ENCODE results near the gene HECW1. TPM values are rescaled to one million over a fixed set of nuclear protein-coding genes. Genes with fewer than 3 reads are reported as not detected.

Gene HECW1
- total and polyA plus RNA-seq, 2 of the 8 experiments (the other 6 are each of a cell fraction or from before 2014, with no cell fraction given), result 2.9 to 12.7 TPM

DNA sequence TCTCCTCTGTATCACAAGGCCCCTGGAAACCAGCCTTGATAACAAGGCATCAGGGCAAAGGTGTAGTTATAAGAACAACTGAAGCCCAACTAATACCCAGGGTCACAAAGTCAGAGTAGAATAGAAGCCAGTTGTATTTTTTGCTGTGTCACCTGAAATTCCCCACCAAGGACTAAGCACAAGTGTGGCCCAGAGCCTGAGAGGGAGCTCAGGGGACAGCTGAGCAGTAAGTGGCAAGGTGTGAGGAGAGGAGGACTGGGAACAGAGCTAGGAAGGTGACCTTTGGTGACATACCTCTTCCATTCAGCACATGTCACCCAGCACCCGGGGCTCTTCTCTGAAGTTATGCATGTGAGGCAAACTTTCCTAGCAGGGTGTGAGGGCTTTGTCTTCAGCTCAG lies 179.9 kb downstream of the HECW1 start:
- peak overlapping the region; percentile 97 for H2BK5ac ChIP-seq (ENCODE audit: low read depth, low read length)
- WGBS, 2 experiments (ENCODE audit: extremely low coverage in 1 of 2, insufficient coverage in 1 of 2, insufficient read length in 1 of 2, insufficient replicate concordance in 2 of 2, low coverage in 1 of 2, low lambda C conversion rate in 2 of 2, missing lambda C conversion rate in 1 of 2), result 43% methylated on average over 1 of the region's 1 CpG; no CpG with 5 or more reads in 1 of the 2 experiments
- no peaks in the 10 kb centered on the region for H3K23me2 ChIP-seq (ENCODE audit: low read depth, low read length)
- no peaks in the 10 kb centered on the region for H4K20me1 ChIP-seq (replicated peaks in 1 of 2; ENCODE audit: control insufficient read depth in 1 of 2, insufficient read depth in 2 of 2, low read length in 2 of 2)
- no peaks in the 10 kb centered on the region for H3K27me3 ChIP-seq (replicated peaks in 1 of 4; ENCODE audit: control insufficient read depth in 3 of 4, extremely low read depth in 1 of 4, insufficient read depth in 3 of 4, low read length in 3 of 4)
- peak overlapping the region; percentile 99 for H4K91ac ChIP-seq (replicated peaks; ENCODE audit: insufficient read length, low read length)
- peak overlapping the region; percentile 34 for H3K56ac ChIP-seq (replicated peaks; ENCODE audit: insufficient read length, low read depth, low read length)
- POLR2A ChIA-PET (ENCODE audit: partially characterized antibody), result interaction anchor here (1.1 to 1.9 kb wide), 7 partner anchors 11 to 404 kb away, joined by 3 to 5 read pairs (median 4); no protein-coding TSS in a partner anchor
- H2BK120ac ChIP-seq (replicated peaks; ENCODE audit: low read depth, low read length), result peak overlapping the region; percentile 100
- H2BK15ac ChIP-seq (ENCODE audit: low read length), result no peak overlapping the region
- no peaks in the 10 kb centered on the region for H3K79me2 ChIP-seq (ENCODE audit: control insufficient read depth in 1 of 2, insufficient read depth in 2 of 2, low read length in 2 of 2)
- FAIRE-seq (peak; percentile 45), DNase-seq (ENCODE audit: low read depth in 1 of 2, low spot score in 2 of 2) (no peak)
- H2BK20ac ChIP-seq (ENCODE audit: low read length), result peak overlapping the region; percentile 69
- H3K9me3 ChIP-seq (ENCODE audit: insufficient read depth in 2 of 2, low read depth in 1 of 2, low read length in 1 of 2), result no peaks in the 10 kb centered on the region
- H3K4ac ChIP-seq (replicated peaks; ENCODE audit: insufficient read length, low read depth, low read length), result peak overlapping the region; percentile 99
- no peak overlapping the region for H4K8ac ChIP-seq (ENCODE audit: extremely low read depth, insufficient read depth, low read length)
- peak overlapping the region; percentile 58 to 75 for H3K4me2 ChIP-seq (ENCODE audit: insufficient read depth in 1 of 2, low read depth in 2 of 2, low read length in 2 of 2)
- peak overlapping the region; percentile 100 for H2BK12ac ChIP-seq (ENCODE audit: low read depth, low read length)
- H3K18ac ChIP-seq (ENCODE audit: extremely low read depth, low read length), result peak overlapping the region; percentile 84
- peak overlapping the region in 3 of 4 experiments; percentile 24 to 52 (median 39); a peak in 4 of 7 replicates for H3K9ac ChIP-seq (replicated peaks in 1 of 4; ENCODE audit: extremely low read depth in 1 of 4, low read depth in 3 of 4, low read length in 3 of 4)
- no peaks in the 10 kb centered on the region for H3K79me1 ChIP-seq (ENCODE audit: low read depth, low read length)
- CTCF ChIA-PET (ENCODE audit: partially characterized antibody), result interaction anchor here (0.6 to 1.3 kb wide), 7 partner anchors 10 to 1305 kb away, joined by 3 to 5 read pairs (median 3); partner anchors contain the start of genes MRPL32 and PSMA2
- H3K27ac ChIP-seq (ENCODE audit: low read depth, low read length), result peak overlapping the region; percentile 93
- H3K14ac ChIP-seq (ENCODE audit: insufficient read length), result no peak overlapping the region
- H4K5ac ChIP-seq (ENCODE audit: insufficient read length, low read depth, low read length), result peak overlapping the region; percentile 97
- no peak overlapping the region for H2AFZ ChIP-seq (ENCODE audit: low read length)
- no peak overlapping the region for H3K23ac ChIP-seq (ENCODE audit: insufficient read length)
- H2AK5ac ChIP-seq (ENCODE audit: low read depth, low read length), result peak overlapping the region; percentile 66
- H3K4me3 ChIP-seq (ENCODE audit: extremely low read depth in 1 of 4, insufficient read depth in 2 of 4, low read depth in 3 of 4, low read length in 4 of 4), result peak overlapping the region in 1 of 4 experiments; percentile 36; a peak in 2 of 8 replicates
- peaks cover 23 to 50% (median 36%) of the 10 kb centered on the region in 4 experiments for H3K4me1 ChIP-seq (replicated peaks in 1 of 4; ENCODE audit: control insufficient read depth in 3 of 4, insufficient read depth in 4 of 4, low read length in 3 of 4)
- H3K36me3 ChIP-seq (ENCODE audit: control insufficient read depth in 2 of 4, insufficient read depth in 4 of 4, low read length in 3 of 4), result peaks cover 0 to 8% (median 0%) of the 10 kb centered on the region in 4 experiments; a peak in 2 of 8 replicates
- TF ChIP-seq RXRA (IDR thresholded peaks at IDR 0.05; ENCODE audit: insufficient read depth, low read depth, low read length), result no peak
- no peak for TF ChIP-seq CREB1 (IDR thresholded peaks at IDR 0.05)
- TF ChIP-seq SP1 (IDR thresholded peaks at IDR 0.05; ENCODE audit: low read depth, low read length), result no peak
- TF ChIP-seq E2F6 (IDR thresholded peaks at IDR 0.05), result peak; percentile 39; the same call in 1 of the 2 replicates
- TF ChIP-seq KDM4A (IDR thresholded peaks at IDR 0.05; ENCODE audit: low read depth, low read length, severe bottlenecking), result no peak
- TF ChIP-seq RBBP5 (IDR thresholded peaks at IDR 0.05; ENCODE audit: borderline replicate concordance, low read depth, low read length), result no peak
- TF ChIP-seq RFX5 (IDR thresholded peaks at IDR 0.05; ENCODE audit: borderline replicate concordance, low read depth, low read length), result no peak
- TF ChIP-seq CBX5 (IDR thresholded peaks at IDR 0.05; ENCODE audit: low read depth, low read length), result no peak
- TF ChIP-seq, protein P1, sequence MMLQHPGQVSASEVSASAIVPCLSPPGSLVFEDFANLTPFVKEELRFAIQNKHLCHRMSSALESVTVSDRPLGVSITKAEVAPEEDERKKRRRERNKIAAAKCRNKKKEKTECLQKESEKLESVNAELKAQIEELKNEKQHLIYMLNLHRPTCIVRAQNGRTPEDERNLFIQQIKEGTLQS (IDR thresholded peaks at IDR 0.05; ENCODE audit: insufficient read depth, low read depth, low read length), result no peak
- TF ChIP-seq ZNF274 (IDR thresholded peaks at IDR 0.05; ENCODE audit: borderline replicate concordance, extremely low read depth, low read length), result no peak
- no peak for TF ChIP-seq YY1 (IDR thresholded peaks at IDR 0.05; ENCODE audit: low read depth, low read length)
- peak; percentile 56; the same call in 1 of the 2 replicates for TF ChIP-seq BACH1 (IDR thresholded peaks at IDR 0.05; ENCODE audit: low read length)
- no peak for TF ChIP-seq NRF1 (IDR thresholded peaks at IDR 0.05; ENCODE audit: low read depth, low read length)

Data from H1 (cell line).